C4-2B (cell line): Measurements from ENCODE around the gene IQSEC1.

ENCODE experiments used
- ZFX ChIP-seq: fragments of 450-650 bp; IDR thresholded peaks from 2 replicates; pipeline ENCODE4 v1.6.1; 2017
- TF ChIP-seq, protein P1 (sequence below): fragments of 450-650 bp; conservative IDR thresholded peaks from 2 replicates; pipeline ENCODE4 v1.5.1; 2017; ENCODE audit warnings: mild to moderate bottlenecking

DNA sequence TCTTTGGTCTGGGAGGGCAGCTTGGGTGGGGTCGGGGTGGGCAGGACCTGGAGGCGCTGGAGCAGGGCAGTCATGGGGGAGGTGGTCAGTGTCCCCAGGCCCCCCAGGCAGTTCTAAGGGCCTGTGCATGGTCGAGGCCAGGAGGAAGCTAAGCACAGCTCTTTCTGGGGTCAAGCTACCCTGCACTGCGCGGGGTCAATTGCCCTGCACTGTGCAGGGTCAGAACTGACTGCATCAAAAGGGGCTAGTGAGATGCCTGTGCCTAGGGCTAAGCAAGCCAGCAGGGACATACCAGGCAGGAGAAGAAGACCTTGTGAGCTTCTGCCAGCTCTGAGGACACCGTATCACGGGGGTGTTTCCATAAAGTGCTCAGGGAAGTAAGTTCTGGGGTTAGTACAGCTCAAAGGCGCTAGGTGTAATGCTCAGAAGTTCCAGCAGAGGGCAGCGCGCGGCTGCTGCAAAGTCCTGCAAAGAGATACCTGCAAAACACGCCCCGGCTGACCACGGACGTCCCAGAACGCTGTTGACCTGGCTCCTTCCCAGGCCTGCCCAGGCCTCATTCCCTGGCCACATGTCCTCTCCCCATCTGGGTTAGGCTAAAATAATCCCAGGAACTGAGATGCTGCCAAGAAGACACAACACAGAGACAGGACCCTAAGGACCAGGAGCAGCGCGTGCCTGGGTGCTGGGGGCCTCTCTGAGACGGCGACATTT, 18.8 kb upstream of the IQSEC1 start:
- TF ChIP-seq, protein P1, sequence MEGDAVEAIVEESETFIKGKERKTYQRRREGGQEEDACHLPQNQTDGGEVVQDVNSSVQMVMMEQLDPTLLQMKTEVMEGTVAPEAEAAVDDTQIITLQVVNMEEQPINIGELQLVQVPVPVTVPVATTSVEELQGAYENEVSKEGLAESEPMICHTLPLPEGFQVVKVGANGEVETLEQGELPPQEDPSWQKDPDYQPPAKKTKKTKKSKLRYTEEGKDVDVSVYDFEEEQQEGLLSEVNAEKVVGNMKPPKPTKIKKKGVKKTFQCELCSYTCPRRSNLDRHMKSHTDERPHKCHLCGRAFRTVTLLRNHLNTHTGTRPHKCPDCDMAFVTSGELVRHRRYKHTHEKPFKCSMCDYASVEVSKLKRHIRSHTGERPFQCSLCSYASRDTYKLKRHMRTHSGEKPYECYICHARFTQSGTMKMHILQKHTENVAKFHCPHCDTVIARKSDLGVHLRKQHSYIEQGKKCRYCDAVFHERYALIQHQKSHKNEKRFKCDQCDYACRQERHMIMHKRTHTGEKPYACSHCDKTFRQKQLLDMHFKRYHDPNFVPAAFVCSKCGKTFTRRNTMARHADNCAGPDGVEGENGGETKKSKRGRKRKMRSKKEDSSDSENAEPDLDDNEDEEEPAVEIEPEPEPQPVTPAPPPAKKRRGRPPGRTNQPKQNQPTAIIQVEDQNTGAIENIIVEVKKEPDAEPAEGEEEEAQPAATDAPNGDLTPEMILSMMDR: peak; percentile 92
- TF ChIP-seq ZFX: no peak
